ENCODE measurements around the gene SPINK5.

DNA sequence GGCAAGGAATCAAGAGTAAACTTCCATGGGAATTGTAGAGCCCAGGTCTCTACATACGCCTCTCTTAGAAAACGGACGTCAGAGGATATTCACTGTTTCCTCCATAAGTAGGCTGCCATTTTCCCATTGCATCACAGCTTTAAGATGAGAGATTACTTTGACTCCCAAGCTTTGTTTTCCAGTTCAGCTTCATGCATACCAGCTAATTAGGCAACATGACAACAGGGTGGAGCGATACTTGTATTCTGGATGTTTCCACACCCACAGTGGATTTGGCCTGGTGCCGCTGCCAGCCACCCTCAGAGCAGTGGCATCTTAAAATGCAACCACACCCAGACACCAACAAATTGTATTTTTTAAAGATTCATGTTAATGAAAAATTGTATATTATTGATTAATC lies 20.9 kb upstream of the SPINK5 start:
- TF ChIP-seq, protein P1, sequence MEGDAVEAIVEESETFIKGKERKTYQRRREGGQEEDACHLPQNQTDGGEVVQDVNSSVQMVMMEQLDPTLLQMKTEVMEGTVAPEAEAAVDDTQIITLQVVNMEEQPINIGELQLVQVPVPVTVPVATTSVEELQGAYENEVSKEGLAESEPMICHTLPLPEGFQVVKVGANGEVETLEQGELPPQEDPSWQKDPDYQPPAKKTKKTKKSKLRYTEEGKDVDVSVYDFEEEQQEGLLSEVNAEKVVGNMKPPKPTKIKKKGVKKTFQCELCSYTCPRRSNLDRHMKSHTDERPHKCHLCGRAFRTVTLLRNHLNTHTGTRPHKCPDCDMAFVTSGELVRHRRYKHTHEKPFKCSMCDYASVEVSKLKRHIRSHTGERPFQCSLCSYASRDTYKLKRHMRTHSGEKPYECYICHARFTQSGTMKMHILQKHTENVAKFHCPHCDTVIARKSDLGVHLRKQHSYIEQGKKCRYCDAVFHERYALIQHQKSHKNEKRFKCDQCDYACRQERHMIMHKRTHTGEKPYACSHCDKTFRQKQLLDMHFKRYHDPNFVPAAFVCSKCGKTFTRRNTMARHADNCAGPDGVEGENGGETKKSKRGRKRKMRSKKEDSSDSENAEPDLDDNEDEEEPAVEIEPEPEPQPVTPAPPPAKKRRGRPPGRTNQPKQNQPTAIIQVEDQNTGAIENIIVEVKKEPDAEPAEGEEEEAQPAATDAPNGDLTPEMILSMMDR (conservative IDR thresholded peaks at IDR 0.05; ENCODE audit: low read depth, low read length) = no peak
- TF ChIP-seq EZH2 (IDR thresholded peaks at IDR 0.05; ENCODE audit: low read length, unreplicated experiment) = no peak
- no peak for TF ChIP-seq EZH2phosphoT487 (IDR thresholded peaks at IDR 0.05; ENCODE audit: borderline replicate concordance, low read length)
